Panc1 (cell line): Measurements from ENCODE around the gene CLC. TPM values are rescaled to one million over a fixed set of nuclear protein-coding genes. Genes with fewer than 3 reads are reported as not detected.

Source experiments
- ATAC-seq: fragments of 200-7000 bp; cut with Tn5 transposase; 2 replicates; pipeline ENCODE4 v1.9.1; 2020; ENCODE audit warnings: mild to moderate bottlenecking, moderate library complexity
- BruUV-seq: library from RNA; stranded (reverse); fragments of 400-500 nt; replicated peaks from 2 replicates; lab custom pipeline; 2021; lab: Mats Ljungman, UMichigan
- CTCF ChIA-PET: fragments of 300-600 bp; sonication (Branson Sonifier 250); formaldehyde crosslinking; loops from one replicate; lab custom pipeline; 2022; ENCODE audit warnings: antibody characterized with exemption; lab: Charles Lee
- POLR2A ChIA-PET: fragments of 300-600 bp; sonication (Branson Sonifier 250); formaldehyde crosslinking; loops from one replicate; lab custom pipeline; 2022; ENCODE audit warnings: antibody characterized with exemption; lab: Charles Lee
- DNase-seq: peaks from one replicate; pipeline ENCODE4 v3.0.0-alpha.2; 2010; ENCODE audit warnings: low read depth, low spot score
- H3K27ac ChIP-seq: 2 replicates; pipeline ENCODE4 v1.5.1; 2011; ENCODE audit warnings: mild to moderate bottlenecking, low read length, inconsistent platforms
- H3K27me3 ChIP-seq: fragments of 200-500 bp; sonication (Bioruptor generic); 2 replicates; pipeline ENCODE4 v1.6.0; 2014; ENCODE audit warnings: low read length, inconsistent platforms; ENCODE audit not compliant: control insufficient read depth, insufficient read depth
- H3K36me3 ChIP-seq: fragments of 200-500 bp; sonication (Bioruptor generic); 2 replicates; pipeline ENCODE4 v1.5.1; 2014; ENCODE audit warnings: inconsistent platforms, mild to moderate bottlenecking, low read length, moderate library complexity; ENCODE audit not compliant: control insufficient read depth, insufficient read depth
- H3K4me1 ChIP-seq: 2 replicates; pipeline ENCODE4 v1.5.1; 2011; ENCODE audit warnings: inconsistent platforms, mild to moderate bottlenecking, low read length, moderate library complexity; ENCODE audit not compliant: control insufficient read depth, insufficient read depth
- H3K4me3 ChIP-seq, 2 experiments: 2 replicates each; pipeline ENCODE4 v1.5.1; 2011 to 2012; ENCODE audit warnings: low read depth in 2 of 2, low read length in 2 of 2, mild to moderate bottlenecking in 2 of 2, inconsistent platforms in 1 of 2, moderate library complexity in 1 of 2
- H3K9me3 ChIP-seq: fragments of 200-500 bp; sonication (Bioruptor generic); 2 replicates; pipeline ENCODE4 v1.5.1; 2014; ENCODE audit warnings: low read depth, mild to moderate bottlenecking, inconsistent platforms, low read length, moderate library complexity; ENCODE audit not compliant: control insufficient read depth, insufficient read depth
- CTCF ChIP-seq: fragments of 450-650 bp; IDR thresholded peaks from 2 replicates; pipeline ENCODE4 v1.5.1; 2017; ENCODE audit warnings: mild to moderate bottlenecking
- POLR2AphosphoS5 ChIP-seq: IDR thresholded peaks from 2 replicates; pipeline ENCODE4 v1.6.1; 2012; ENCODE audit warnings: mild to moderate bottlenecking, low read depth, low read length, moderate library complexity
- REST ChIP-seq, 2 experiments: IDR thresholded peaks; 2 replicates each; pipeline ENCODE4 v1.6.1; 2011 to 2012; ENCODE audit warnings: low read depth in 2 of 2, control low read depth in 1 of 2, low read length in 1 of 2, mild to moderate bottlenecking in 1 of 2, moderate library complexity in 1 of 2; ENCODE audit not compliant: insufficient read depth in 1 of 2
- SIN3A ChIP-seq: IDR thresholded peaks from 2 replicates; pipeline ENCODE4 v1.6.1; 2012; ENCODE audit warnings: low read depth, mild to moderate bottlenecking, low read length, moderate library complexity, borderline replicate concordance; ENCODE audit not compliant: insufficient read depth
- TCF7L2 ChIP-seq: IDR thresholded peaks from 2 replicates; pipeline ENCODE4 v1.6.1; 2011; ENCODE audit warnings: mild to moderate bottlenecking, low read depth, low read length, inconsistent platforms
- in situ Hi-C: cut with HindIII; loops from 2 replicates; pipeline ENCODE4 v1.10.0; 2016; ENCODE audit warnings: low sequenced_read_pairs, low pct_unique_long_range_greater_than_20kb
- intact Hi-C: fragments of 100-400 bp; cut with micrococcal nuclease; formaldehyde crosslinking; loops from one replicate; pipeline ENCODE4 v1.10.0; 2022; ENCODE audit not compliant: unreplicated experiment
- total RNA-seq: library from RNA; stranded (reverse); gene quantifications from one replicate; pipeline ENCODE4 v1.2.1, GENCODE V29; 2021; ENCODE audit not compliant: unreplicated experiment

The CLC gene
- total RNA-seq, 1 experiment from 2014 or later = not detected

DNA sequence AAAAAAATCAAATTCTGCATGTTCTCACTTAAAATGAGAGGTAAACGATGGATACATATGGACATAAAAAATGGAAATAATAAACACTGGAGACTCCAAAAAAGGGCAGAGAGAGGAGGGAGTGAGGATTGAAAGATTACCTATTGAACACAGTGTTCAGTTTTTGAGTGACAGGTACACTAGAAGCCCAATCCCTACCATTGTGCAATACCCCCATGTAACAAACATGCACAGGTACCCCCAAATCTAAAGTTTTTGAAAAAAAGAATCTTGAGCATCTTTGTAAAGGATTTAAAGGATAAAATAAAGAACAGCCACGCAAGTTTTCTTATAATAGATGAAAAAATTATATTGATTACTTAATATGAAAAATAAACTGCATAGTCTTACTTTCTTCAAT lies 16.7 kb upstream of the CLC start:
- H3K4me3 ChIP-seq = no peak overlapping the region
- H3K27me3 ChIP-seq = peaks cover 90% of the 10 kb centered on the region
- no peaks in the 10 kb centered on the region for H3K9me3 ChIP-seq
- DNase-seq = no peak
- intact Hi-C loops = no loop called here
- no TSS peak for BruUV-seq
- POLR2A ChIA-PET = interaction anchor here (0.5 to 1.3 kb wide), 3 partner anchors 8 to 453 kb away, joined by 3 to 4 read pairs (median 3); no protein-coding TSS in a partner anchor
- H3K4me1 ChIP-seq = no peaks in the 10 kb centered on the region
- in situ Hi-C loops = no loop called here
- ATAC-seq = no peak
- no peak overlapping the region for H3K27ac ChIP-seq
- CTCF ChIA-PET = no interaction called here
- H3K36me3 ChIP-seq = no peaks in the 10 kb centered on the region
- TF ChIP-seq REST (IDR thresholded peaks at IDR 0.05; ENCODE audit: insufficient read depth in 1 of 2, low read depth in 2 of 2, low read length in 1 of 2) = no peak
- TF ChIP-seq TCF7L2 = no peak
- no peak for TF ChIP-seq POLR2AphosphoS5
- no peak for TF ChIP-seq SIN3A
- no peak for TF ChIP-seq CTCF

DNA sequence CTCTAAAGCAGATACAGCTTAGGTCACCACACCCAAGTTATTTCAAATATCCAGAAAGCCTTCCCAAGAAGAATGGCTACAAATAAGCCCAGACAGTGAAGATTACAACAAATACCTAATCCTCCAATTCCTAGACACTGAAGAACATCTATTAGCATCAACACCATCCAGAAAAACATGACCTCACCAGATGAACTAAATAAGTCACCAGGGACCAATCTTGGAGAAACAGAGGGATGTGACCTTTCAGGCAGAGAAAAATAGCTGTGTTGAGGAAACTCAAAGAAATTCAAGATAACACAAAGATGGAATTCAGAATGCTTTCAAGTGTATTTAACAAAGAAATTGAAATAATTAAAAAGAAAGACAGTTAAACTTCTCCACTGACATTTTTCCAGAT lies 15.0 kb upstream of the CLC start:
- ATAC-seq (no peak; the same call in 1 of the 2 replicates), DNase-seq (no peak)
- Histone ChIP-seq H3K9me3 (no peaks in the 10 kb centered on the region), H3K27ac (no peak overlapping the region), H3K27me3 (peaks cover 88% of the 10 kb centered on the region), H3K4me3 (no peak overlapping the region), H3K36me3 (no peaks in the 10 kb centered on the region), H3K4me1 (no peaks in the 10 kb centered on the region)
- intact Hi-C loops (no loop called here), in situ Hi-C loops (no loop called here)
- TF ChIP-seq TCF7L2 (no peak), SIN3A (no peak), REST (IDR thresholded peaks at IDR 0.05; ENCODE audit: insufficient read depth in 1 of 2, low read depth in 2 of 2, low read length in 1 of 2) (no peak), CTCF (no peak), POLR2AphosphoS5 (no peak)
- no TSS peak for BruUV-seq
- ChIA-PET CTCF (interaction anchor here (0.5 to 1.0 kb wide), 3 partner anchors 28 to 563 kb away, joined by 3 to 4 read pairs (median 3); no protein-coding TSS in a partner anchor), POLR2A (interaction anchor here (0.7 kb wide), 1 partner anchor 244 kb away, joined by 4 read pairs; the partner anchor contains the start of gene ZNF546)
